H1 (cell line): ENCODE measurements around the gene KANSL1. TPM values are rescaled to one million over a fixed set of nuclear protein-coding genes. Genes with fewer than 3 reads are reported as not detected.
A peak's percentile ranks its signal among the peaks of the same experiment; 100 is the strongest.

Experiments
- CTCF ChIA-PET: fragments of 300-600 bp; sonication (Branson Sonifier 250); formaldehyde crosslinking; loops from one replicate; lab custom pipeline; 2021; ENCODE audit not compliant: partially characterized antibody; lab: Charles Lee
- POLR2A ChIA-PET: fragments of 300-600 bp; sonication (Branson Sonifier 250); formaldehyde crosslinking; loops from one replicate; lab custom pipeline; 2021; ENCODE audit warnings: inconsistent platforms; ENCODE audit not compliant: partially characterized antibody; lab: Charles Lee
- DNase-seq, 2 experiments: peaks; one replicate each; pipeline versions ENCODE4 v3.0.0 to v3.0.0-alpha.2; 2010 to 2022; ENCODE audit warnings: low spot score in 2 of 2, low read depth in 1 of 2, mixed read lengths in 1 of 2
- FAIRE-seq: peaks from 2 replicates; lab custom pipeline; 2011; peaks lifted over from hg19 to GRCh38; lab: Jason Lieb, UNC
- H2AFZ ChIP-seq: 2 replicates; pipeline ENCODE4 v1.8.1; 2012; ENCODE audit warnings: low read length, inconsistent platforms
- H2AK5ac ChIP-seq: 2 replicates; pipeline ENCODE4 v1.6.1; 2013; ENCODE audit warnings: low read depth, low read length
- H2BK120ac ChIP-seq: replicated peaks from 2 replicates; pipeline ENCODE3; 2013; ENCODE audit warnings: low read depth, low read length, inconsistent platforms
- H2BK12ac ChIP-seq: 2 replicates; pipeline ENCODE4 v1.6.1; 2013; ENCODE audit warnings: low read depth, low read length
- H2BK15ac ChIP-seq: 2 replicates; pipeline ENCODE4 v1.6.1; 2013; ENCODE audit warnings: low read length
- H2BK20ac ChIP-seq: 2 replicates; pipeline ENCODE4 v1.6.1; 2013; ENCODE audit warnings: low read length
- H2BK5ac ChIP-seq: 2 replicates; pipeline ENCODE4 v1.6.1; 2013; ENCODE audit warnings: low read depth, low read length
- H3K14ac ChIP-seq: 2 replicates; pipeline ENCODE4 v1.6.1; 2013; ENCODE audit warnings: inconsistent platforms; ENCODE audit not compliant: insufficient read length
- H3K18ac ChIP-seq: 2 replicates; pipeline ENCODE4 v1.6.1; 2013; ENCODE audit warnings: low read length; ENCODE audit errors: extremely low read depth
- H3K23ac ChIP-seq: 2 replicates; pipeline ENCODE4 v1.6.1; 2013; ENCODE audit warnings: inconsistent platforms; ENCODE audit not compliant: insufficient read length
- H3K23me2 ChIP-seq: 2 replicates; pipeline ENCODE4 v1.6.1; 2013; ENCODE audit warnings: low read depth, low read length
- H3K27ac ChIP-seq: 2 replicates; pipeline ENCODE4 v1.6.1; 2011; ENCODE audit warnings: low read depth, low read length, inconsistent platforms
- H3K27me3 ChIP-seq, 4 experiments: replicated peaks in 1 of 4; 1 replicate in 1 of 4; 2 replicates in 3 of 4; pipeline versions ENCODE4 v1.6.1 to v1.8.1; 2011 to 2013; ENCODE audit warnings: low read length in 3 of 4, mild to moderate bottlenecking in 3 of 4, inconsistent platforms in 2 of 4, mixed read lengths in 2 of 4, moderate library complexity in 1 of 4; ENCODE audit not compliant: control insufficient read depth in 3 of 4, insufficient read depth in 3 of 4; ENCODE audit errors: extremely low read depth in 1 of 4
- H3K36me3 ChIP-seq, 4 experiments: 2 replicates each; pipeline versions ENCODE4 v1.6.1 to v1.8.1; 2011 to 2013; ENCODE audit warnings: mild to moderate bottlenecking in 4 of 4, low read length in 3 of 4, moderate library complexity in 2 of 4, control low read depth in 1 of 4, inconsistent platforms in 1 of 4; ENCODE audit not compliant: insufficient read depth in 4 of 4, control insufficient read depth in 2 of 4
- H3K4ac ChIP-seq: replicated peaks from 2 replicates; pipeline ENCODE3; 2013; ENCODE audit warnings: low read length, low read depth, mixed read lengths, inconsistent platforms; ENCODE audit not compliant: insufficient read length
- H3K4me1 ChIP-seq, 4 experiments: replicated peaks in 1 of 4; 1 replicate in 1 of 4; 2 replicates in 3 of 4; pipeline versions ENCODE4 v1.6.1 to v1.8.1; 2011 to 2013; ENCODE audit warnings: low read length in 3 of 4, inconsistent platforms in 2 of 4, mixed read lengths in 1 of 4; ENCODE audit not compliant: insufficient read depth in 4 of 4, control insufficient read depth in 3 of 4
- H3K4me2 ChIP-seq, 2 experiments: 2 replicates each; pipeline versions ENCODE4 v1.6.1 to v1.8.1; 2011 to 2013; ENCODE audit warnings: low read depth in 2 of 2, low read length in 2 of 2, control low read depth in 1 of 2, inconsistent platforms in 1 of 2, mild to moderate bottlenecking in 1 of 2; ENCODE audit not compliant: insufficient read depth in 1 of 2
- H3K4me3 ChIP-seq, 4 experiments: fragments of 200-600, 300-600 bp in 1 of 4; sonication (generic), shearing (Covaris generic), sonication (Bioruptor Twin) in 1 of 4; 2 replicates each; pipeline versions ENCODE4 v1.5.1 to v1.8.1; 2011 to 2016; ENCODE audit warnings: low read length in 4 of 4, low read depth in 3 of 4, control low read depth in 2 of 4, inconsistent platforms in 2 of 4, mild to moderate bottlenecking in 2 of 4, mixed read lengths in 1 of 4, moderate library complexity in 1 of 4; ENCODE audit not compliant: insufficient read depth in 2 of 4; ENCODE audit errors: extremely low read depth in 1 of 4
- H3K56ac ChIP-seq: replicated peaks from 2 replicates; pipeline ENCODE3; 2013; ENCODE audit warnings: low read depth, mild to moderate bottlenecking, mixed read lengths, low read length, inconsistent platforms; ENCODE audit not compliant: insufficient read length
- H3K79me1 ChIP-seq: 2 replicates; pipeline ENCODE4 v1.6.1; 2013; ENCODE audit warnings: low read depth, low read length, control low read depth
- H3K79me2 ChIP-seq, 2 experiments: 2 replicates each; pipeline versions ENCODE4 v1.6.1 to v1.8.1; 2012 to 2013; ENCODE audit warnings: low read length in 2 of 2, mild to moderate bottlenecking in 2 of 2, inconsistent platforms in 1 of 2; ENCODE audit not compliant: insufficient read depth in 2 of 2, control insufficient read depth in 1 of 2
- H3K9ac ChIP-seq, 4 experiments: replicated peaks in 1 of 4; 1 replicate in 1 of 4; 2 replicates in 3 of 4; pipeline versions ENCODE4 v1.6.1 to v1.8.1; 2011 to 2013; ENCODE audit warnings: low read depth in 3 of 4, low read length in 3 of 4, control low read depth in 2 of 4, mild to moderate bottlenecking in 2 of 4, moderate library complexity in 2 of 4, inconsistent platforms in 1 of 4; ENCODE audit errors: extremely low read depth in 1 of 4
- H3K9me3 ChIP-seq, 2 experiments: 2 replicates each; pipeline versions ENCODE4 v1.6.1 to v1.8.1; 2012 to 2013; ENCODE audit warnings: mild to moderate bottlenecking in 2 of 2, moderate library complexity in 2 of 2, control low read depth in 1 of 2, inconsistent platforms in 1 of 2, low read depth in 1 of 2, low read length in 1 of 2, mixed read lengths in 1 of 2; ENCODE audit not compliant: insufficient read depth in 2 of 2
- H4K20me1 ChIP-seq, 2 experiments: replicated peaks in 1 of 2; 2 replicates each; pipeline versions ENCODE3 to v1.8.1; 2011 to 2013; ENCODE audit warnings: inconsistent platforms in 2 of 2, low read length in 2 of 2, mild to moderate bottlenecking in 1 of 2; ENCODE audit not compliant: insufficient read depth in 2 of 2, control insufficient read depth in 1 of 2
- H4K5ac ChIP-seq: 2 replicates; pipeline ENCODE4 v1.6.1; 2013; ENCODE audit warnings: low read length, low read depth, mixed read lengths, inconsistent platforms; ENCODE audit not compliant: insufficient read length
- H4K8ac ChIP-seq: 2 replicates; pipeline ENCODE4 v1.8.0; 2013; ENCODE audit warnings: mild to moderate bottlenecking, moderate library complexity, low read length, inconsistent platforms; ENCODE audit not compliant: insufficient read depth; ENCODE audit errors: extremely low read depth
- H4K91ac ChIP-seq: replicated peaks from 2 replicates; pipeline ENCODE3; 2013; ENCODE audit warnings: low read length, mixed read lengths, inconsistent platforms; ENCODE audit not compliant: insufficient read length
- POLR2A ChIP-seq, 2 experiments: IDR thresholded peaks; 1 replicate in 1 of 2; 2 replicates in 1 of 2; pipeline ENCODE4 v1.6.1; 2011; ENCODE audit warnings: low read depth in 2 of 2, low read length in 2 of 2, mild to moderate bottlenecking in 2 of 2; ENCODE audit errors: control extremely low read depth in 1 of 2
- SIX5 ChIP-seq: IDR thresholded peaks from 2 replicates; pipeline ENCODE4 v1.6.1; 2011; ENCODE audit warnings: mild to moderate bottlenecking, low read depth, low read length
- WGBS, 2 experiments: shearing (Covaris generic) in 1 of 2; methylation state at CpG; one replicate each; pipeline versions ENCODE4 v1.1.6 to v1.1.7; 2013 to 2015; ENCODE audit warnings: low lambda C conversion rate in 2 of 2, mixed read lengths in 2 of 2, inconsistent platforms in 1 of 2, low coverage in 1 of 2, missing lambda C conversion rate in 1 of 2; ENCODE audit not compliant: insufficient replicate concordance in 2 of 2, insufficient coverage in 1 of 2, insufficient read length in 1 of 2; ENCODE audit errors: extremely low coverage in 1 of 2, missing lambda C conversion rate in 1 of 2; 5-methylcytosine and 5-hydroxymethylcytosine counted together
- polyA plus RNA-seq, 7 experiments: library from polyadenylated mRNA; depleted of rRNA in 3 of 7; stranded (reverse) in 5 of 7; unstranded in 2 of 7; fragments of >200 nt in 5 of 7; fragments of 200-250 nt in 2 of 7; gene quantifications; 1 replicate in 5 of 7; 2 replicates in 1 of 7; 4 replicates in 1 of 7; pipeline versions ENCODE4 v1.2.1 to v1.2.3, GENCODE V29; 2011 to 2013; ENCODE audit warnings: missing spikeins in 2 of 7, mixed read lengths in 2 of 7
- total RNA-seq: library from RNA; stranded (reverse); fragmentation: NEBNext Ultra II Directional; extraction: Animal tissue kit (Norgen Biotek cat#: 25700); gene quantifications from 2 replicates; pipeline ENCODE4 v1.2.1, GENCODE V29; 2021

KANSL1 gene
- total and polyA plus RNA-seq, 2 of the 8 experiments (the other 6 are each of a cell fraction or from before 2014, with no cell fraction given) = 34.0 to 128 TPM

GRCh38 chr17:46027976-46028325 lies 165.3 kb downstream of the KANSL1 start:
- POLR2A ChIA-PET = interaction anchor here (1.0 to 4.1 kb wide), 3 partner anchors 12 to 17 kb away, joined by 3 to 16 read pairs (median 8); no protein-coding TSS in a partner anchor
- no peak overlapping the region for H2BK20ac ChIP-seq
- H3K4me2 ChIP-seq = no peak overlapping the region; a peak in 1 of 4 replicates
- H3K9ac ChIP-seq = no peak overlapping the region
- no peak overlapping the region for H4K8ac ChIP-seq
- H3K23me2 ChIP-seq = no peaks in the 10 kb centered on the region
- no peak for DNase-seq
- H3K79me2 ChIP-seq = no peaks in the 10 kb centered on the region
- no peak overlapping the region for H3K27ac ChIP-seq
- no peak overlapping the region for H2BK15ac ChIP-seq
- peak overlapping the region; percentile 80 for H2BK5ac ChIP-seq
- H3K4ac ChIP-seq = no peak overlapping the region
- no peak overlapping the region for H3K4me3 ChIP-seq
- no peak for TF ChIP-seq SIX5
- TF ChIP-seq POLR2A (IDR thresholded peaks at IDR 0.05; ENCODE audit: control extremely low read depth in 1 of 2, low read depth in 2 of 2, low read length in 2 of 2) = peak in 1 of 2 experiments; percentile 16; a peak in 1 of 3 replicates
- TF ChIP-seq, all 59 proteins: peak for 1
- Histone ChIP-seq H4K91ac (no peak overlapping the region), H3K36me3 (peaks cover 19 to 36% (median 24%) of the 10 kb centered on the region in 4 experiments), H4K5ac (no peak overlapping the region), H3K4me1 (peaks cover 3 to 19% (median 6%) of the 10 kb centered on the region in 4 experiments), H2BK12ac (peak overlapping the region; percentile 89; the same call in 1 of the 2 replicates), H3K79me1 (peaks cover 3% of the 10 kb centered on the region; the same call in 1 of the 2 replicates), H3K9me3 (no peaks in the 10 kb centered on the region), H3K23ac (no peak overlapping the region), H3K56ac (no peak overlapping the region), H2BK120ac (no peak overlapping the region), H2AFZ (no peak overlapping the region), H3K18ac (no peak overlapping the region), H2AK5ac (no peak overlapping the region), H3K14ac (no peak overlapping the region), H4K20me1 (peaks cover 1 to 5% of the 10 kb centered on the region in 2 experiments), H3K27me3 (no peaks in the 10 kb centered on the region)
- WGBS, 2 experiments = 98% methylated on average over 4 of the region's 4 CpGs; no CpG with 5 or more reads in 1 of the 2 experiments
- FAIRE-seq = no peak
- CTCF ChIA-PET = interaction anchor here (0.9 to 3.4 kb wide), 7 partner anchors 8 to 159 kb away, joined by 3 to 11 read pairs (median 5); partner anchors contain the start of gene STH
